Ectodermal cell (in vitro differentiated cells): Measurements from ENCODE around the gene ELMOD3.
A peak's percentile ranks its signal among the peaks of the same experiment; 100 is the strongest.
"Not testable (repeated sequence)": the region's sequence is repeated elsewhere in the genome, so short reads cannot be mapped to it uniquely, and the experiment has no call there.

Experiments used
- H3K27ac ChIP-seq: 2 replicates; pipeline ENCODE4 v1.7.0; 2013; ENCODE audit warnings: mild to moderate bottlenecking, low read depth, low read length; ENCODE audit not compliant: insufficient read depth, poor library complexity, severe bottlenecking
- H3K27me3 ChIP-seq: 2 replicates; pipeline ENCODE4 v1.7.0; 2013; ENCODE audit warnings: mild to moderate bottlenecking, low read length; ENCODE audit not compliant: insufficient read depth, control insufficient read depth, poor library complexity, severe bottlenecking
- H3K36me3 ChIP-seq: one replicate; pipeline ENCODE4 v1.7.0; 2013; ENCODE audit warnings: low read length; ENCODE audit not compliant: control insufficient read depth, insufficient read depth
- H3K4me1 ChIP-seq: one replicate; pipeline ENCODE4 v1.7.0; 2013; ENCODE audit warnings: low read length; ENCODE audit not compliant: control insufficient read depth, insufficient read depth
- H3K4me3 ChIP-seq: 2 replicates; pipeline ENCODE4 v1.7.0; 2013; ENCODE audit warnings: low read depth, low read length, control low read depth; ENCODE audit not compliant: insufficient read depth
- H3K9me3 ChIP-seq: 2 replicates; pipeline ENCODE4 v1.7.0; 2013; ENCODE audit warnings: mild to moderate bottlenecking, low read length, moderate library complexity; ENCODE audit not compliant: control insufficient read depth
- WGBS, 2 experiments: methylation state at CpG; one replicate each; pipeline ENCODE4 v1.1.7; 2013; ENCODE audit warnings: missing lambda C conversion rate in 2 of 2; 5-methylcytosine and 5-hydroxymethylcytosine counted together

Gene ELMOD3

GRCh38 chr2:85413592-85414420, 59.2 kb downstream of the ELMOD3 start:
- Histone ChIP-seq H3K27me3 (peaks cover 18% of the 10 kb centered on the region), H3K4me1 (peaks cover 5% of the 10 kb centered on the region), H3K27ac (no peak overlapping the region), H3K36me3 (no peaks in the 10 kb centered on the region), H3K4me3 (peak overlapping the region; percentile 49), H3K9me3 (no peaks in the 10 kb centered on the region)
- WGBS, 2 experiments: 5 to 7% methylated on average over 44 of the region's 44 CpGs

- Histone ChIP-seq H3K27me3 (peaks cover 18% of the 10 kb centered on the region), H3K4me1 (peaks cover 11% of the 10 kb centered on the region)
- H3K36me3 ChIP-seq, H3K27ac ChIP-seq, H3K9me3 ChIP-seq, H3K4me3 ChIP-seq: not testable (repeated sequence)
- 88 to 92% methylated on average over 5 of the region's 5 CpGs for WGBS, 2 experiments
Observed at GRCh38 chr2:85414421-85414759, 59.8 kb downstream of the ELMOD3 start.

- peaks cover 12% of the 10 kb centered on the region for H3K4me1 ChIP-seq
- WGBS, 2 experiments: 93 to 95% methylated on average over 7 of the region's 7 CpGs
- H3K4me3 ChIP-seq: no peak overlapping the region
- H3K36me3 ChIP-seq: no peaks in the 10 kb centered on the region
- no peak overlapping the region for H3K27ac ChIP-seq
- H3K9me3 ChIP-seq: no peaks in the 10 kb centered on the region
- peaks cover 18% of the 10 kb centered on the region for H3K27me3 ChIP-seq
Observed at GRCh38 chr2:85414761-85415553, 60.4 kb downstream of the ELMOD3 start.

- H3K4me1 ChIP-seq: peaks cover 12% of the 10 kb centered on the region
- no peak overlapping the region for H3K4me3 ChIP-seq
- no peaks in the 10 kb centered on the region for H3K36me3 ChIP-seq
- no peaks in the 10 kb centered on the region for H3K9me3 ChIP-seq
- H3K27ac ChIP-seq: no peak overlapping the region
- WGBS, 2 experiments: 87 to 88% methylated on average over 12 of the region's 12 CpGs
- peaks cover 18% of the 10 kb centered on the region for H3K27me3 ChIP-seq
Observed at GRCh38 chr2:85415980-85416650, 61.5 kb downstream of the ELMOD3 start.

GRCh38 chr2:85418132-85419008, 63.8 kb downstream of the ELMOD3 start, which contains the start of gene SH2D6:
Gene SH2D6 (plus strand): TSS chr2:85418714. CDS start chr2:85429466, 10,752 bp downstream.
- Histone ChIP-seq H3K9me3 (no peaks in the 10 kb centered on the region), H3K27me3 (peaks cover 10% of the 10 kb centered on the region), H3K27ac (peak within 1 kb of the TSS; percentile 58), H3K4me1 (peaks cover 12% of the 10 kb centered on the region), H3K36me3 (no peaks in the 10 kb centered on the region), H3K4me3 (peak within 1 kb of the TSS; percentile 51)
- WGBS, 2 experiments: 22 to 23% methylated on average over 57 of the region's 57 CpGs

- H3K4me3 ChIP-seq: peak overlapping the region; percentile 51
- peaks cover 7% of the 10 kb centered on the region for H3K4me1 ChIP-seq
- 84 to 85% methylated on average over 17 of the region's 17 CpGs for WGBS, 2 experiments
- peak overlapping the region; percentile 58 for H3K27ac ChIP-seq
- H3K27me3 ChIP-seq: peaks cover 3% of the 10 kb centered on the region
- no peaks in the 10 kb centered on the region for H3K9me3 ChIP-seq
- H3K36me3 ChIP-seq: no peaks in the 10 kb centered on the region
Observed at GRCh38 chr2:85419009-85419675, 64.6 kb downstream of the ELMOD3 start.

- no peak overlapping the region for H3K4me3 ChIP-seq
- no peaks in the 10 kb centered on the region for H3K9me3 ChIP-seq
- 29 to 31% methylated on average over 22 of the region's 22 CpGs for WGBS, 2 experiments
- no peaks in the 10 kb centered on the region for H3K27me3 ChIP-seq
- H3K27ac ChIP-seq: no peak overlapping the region
- H3K4me1 ChIP-seq: peaks cover 7% of the 10 kb centered on the region
- no peaks in the 10 kb centered on the region for H3K36me3 ChIP-seq
Observed at GRCh38 chr2:85420536-85421259, 66.1 kb downstream of the ELMOD3 start.

- H3K36me3 ChIP-seq: no peaks in the 10 kb centered on the region
- no peaks in the 10 kb centered on the region for H3K9me3 ChIP-seq
- H3K4me1 ChIP-seq: peaks cover 7% of the 10 kb centered on the region
- no peak overlapping the region for H3K4me3 ChIP-seq
- H3K27me3 ChIP-seq: no peaks in the 10 kb centered on the region
- no peak overlapping the region for H3K27ac ChIP-seq
- 86 to 88% methylated on average over 13 of the region's 13 CpGs for WGBS, 2 experiments
Observed at GRCh38 chr2:85421260-85422071, 66.9 kb downstream of the ELMOD3 start.
